HCT116 (cell line): ENCODE measurements around the gene PPM1H. TPM values are rescaled to one million over a fixed set of nuclear protein-coding genes. Genes with fewer than 3 reads are reported as not detected.

ENCODE experiments used
- ATAC-seq: fragments of 200-7000 bp; cut with Tn5 transposase; 2 replicates; pipeline ENCODE4 v1.9.1; 2020; ENCODE audit warnings: mild to moderate bottlenecking, moderate library complexity
- BruUV-seq: library from RNA; stranded (reverse); fragments of 400-500 nt; replicated peaks from 2 replicates; lab custom pipeline; 2021; lab: Mats Ljungman, UMichigan
- CTCF ChIA-PET: fragments of 300-600 bp; sonication (Branson Sonifier 250); formaldehyde crosslinking; loops from one replicate; lab custom pipeline; 2021; ENCODE audit warnings: antibody characterized with exemption; lab: Charles Lee
- POLR2A ChIA-PET: fragments of 300-600, 350-600 bp; sonication (Branson Sonifier 250); formaldehyde crosslinking; loops from one replicate; lab custom pipeline; 2021; ENCODE audit warnings: antibody characterized with exemption; lab: Charles Lee
- RAD21 ChIA-PET, 2 experiments: fragments of 300-600 bp; sonication (Branson Sonifier 250); formaldehyde crosslinking; loops; one replicate each; lab custom pipeline; 2023; ENCODE audit warnings: low total read pairs in 2 of 2; ENCODE audit not compliant: uncharacterized antibody in 2 of 2, unreplicated experiment in 2 of 2, low non-redundant PET in 1 of 2; lab: Charles Lee
- DNase-seq: peaks from one replicate; pipeline ENCODE4 v3.0.0-alpha.2; 2010; ENCODE audit warnings: low read depth, low spot score
- H2AFZ ChIP-seq: fragments of 200-600 bp; shearing (Covaris generic), sonication (generic); 2 replicates; pipeline ENCODE4 v1.6.1; 2017; ENCODE audit warnings: low read depth, mixed run types, mixed read lengths, antibody characterized with exemption, low read length; ENCODE audit not compliant: poor library complexity, severe bottlenecking
- H3K27ac ChIP-seq: 2 replicates; pipeline ENCODE4 v1.5.1; 2012; ENCODE audit warnings: low read depth, low read length
- H3K27me3 ChIP-seq: fragments of 200-600 bp; sonication (generic); 2 replicates; pipeline ENCODE4 v1.6.1; 2016; ENCODE audit warnings: mixed run types, low read length, mixed read lengths; ENCODE audit not compliant: insufficient read depth
- H3K36me3 ChIP-seq, 2 experiments: fragments of 200-500 bp in 1 of 2; fragments of 200-600 bp in 1 of 2; sonication (Bioruptor generic) in 1 of 2; sonication (generic) in 1 of 2; 2 replicates each; pipeline versions ENCODE4 v1.5.1 to v1.6.1; 2014 to 2016; ENCODE audit warnings: low read length in 2 of 2, inconsistent platforms in 1 of 2, mixed read lengths in 1 of 2, mixed run types in 1 of 2; ENCODE audit not compliant: insufficient read depth in 2 of 2, control insufficient read depth in 1 of 2
- H3K4me1 ChIP-seq, 2 experiments: fragments of 200-600 bp in 1 of 2; sonication (generic) in 1 of 2; 2 replicates each; pipeline versions ENCODE4 v1.5.1 to v1.6.1; 2012 to 2017; ENCODE audit warnings: low read length in 2 of 2, inconsistent platforms in 1 of 2, mild to moderate bottlenecking in 1 of 2, mixed read lengths in 1 of 2, mixed run types in 1 of 2, moderate library complexity in 1 of 2; ENCODE audit not compliant: insufficient read depth in 2 of 2, control insufficient read depth in 1 of 2
- H3K4me2 ChIP-seq: fragments of 200-600 bp; sonication (generic); 2 replicates; pipeline ENCODE4 v1.6.1; 2017; ENCODE audit warnings: mixed run types, low read length, mixed read lengths
- H3K4me3 ChIP-seq, 2 experiments: fragments of 200-600 bp in 1 of 2; sonication (generic) in 1 of 2; replicated peaks in 1 of 2; 2 replicates each; pipeline ENCODE4 v1.5.1; 2011 to 2016; ENCODE audit warnings: low read length in 2 of 2, control low read depth in 1 of 2, low read depth in 1 of 2, mild to moderate bottlenecking in 1 of 2, mixed read lengths in 1 of 2, mixed run types in 1 of 2
- H3K79me2 ChIP-seq: fragments of 200-600 bp; sonication (generic); 2 replicates; pipeline ENCODE4 v1.6.1; 2017; ENCODE audit warnings: mild to moderate bottlenecking, mixed run types, low read length, moderate library complexity, mixed read lengths; ENCODE audit not compliant: insufficient read depth
- H3K9ac ChIP-seq: fragments of 200-600 bp; sonication (generic); 2 replicates; pipeline ENCODE4 v1.6.1; 2016; ENCODE audit warnings: low read length, mixed read lengths
- H3K9me2 ChIP-seq: fragments of 200-600 bp; sonication (generic), shearing (Covaris generic); 2 replicates; pipeline ENCODE4 v1.6.1; 2017; ENCODE audit warnings: mixed run types, mild to moderate bottlenecking, moderate library complexity; ENCODE audit not compliant: insufficient read depth
- H3K9me3 ChIP-seq, 2 experiments: fragments of 200-500 bp in 1 of 2; fragments of 200-600 bp in 1 of 2; sonication (Bioruptor generic) in 1 of 2; sonication (generic) in 1 of 2; 2 replicates each; pipeline ENCODE4 v1.6.1; 2014 to 2017; ENCODE audit warnings: low read length in 2 of 2, mixed read lengths in 2 of 2, inconsistent platforms in 1 of 2, low read depth in 1 of 2, mild to moderate bottlenecking in 1 of 2, mixed run types in 1 of 2, moderate library complexity in 1 of 2; ENCODE audit not compliant: control insufficient read depth in 1 of 2, insufficient read depth in 1 of 2
- H4K20me1 ChIP-seq: fragments of 200-600 bp; sonication (generic), shearing (Covaris generic); 2 replicates; pipeline ENCODE4 v1.6.1; 2017; ENCODE audit warnings: mixed run types, mild to moderate bottlenecking, moderate library complexity; ENCODE audit not compliant: insufficient read depth
- ELF1 ChIP-seq: IDR thresholded peaks from 2 replicates; pipeline ENCODE4 v1.6.1; 2012; ENCODE audit warnings: low read depth, borderline replicate concordance
- FOSL1 ChIP-seq: IDR thresholded peaks from 2 replicates; pipeline ENCODE4 v1.6.1; 2012; ENCODE audit warnings: low read depth
- MAX ChIP-seq: IDR thresholded peaks from 2 replicates; pipeline ENCODE4 v1.6.1; 2012
- RAD21 ChIP-seq: IDR thresholded peaks from 2 replicates; pipeline ENCODE4 v1.6.1; 2012; ENCODE audit warnings: low read depth, mild to moderate bottlenecking
- REST ChIP-seq: IDR thresholded peaks from 2 replicates; pipeline ENCODE4 v1.6.1; 2012; ENCODE audit warnings: low read depth
- SP1 ChIP-seq: IDR thresholded peaks from 2 replicates; pipeline ENCODE4 v1.6.1; 2012; ENCODE audit warnings: low read depth
- SRF ChIP-seq: IDR thresholded peaks from 2 replicates; pipeline ENCODE4 v1.6.1; 2012; ENCODE audit warnings: low read depth
- TCF7L2 ChIP-seq: IDR thresholded peaks from 2 replicates; pipeline ENCODE4 v1.7.0; 2011; ENCODE audit warnings: borderline replicate concordance, inconsistent platforms; ENCODE audit not compliant: insufficient read depth, insufficient read length; ENCODE audit errors: extremely low read depth
- ZBTB33 ChIP-seq: IDR thresholded peaks from 2 replicates; pipeline ENCODE4 v1.6.1; 2011; ENCODE audit warnings: mild to moderate bottlenecking, low read length, moderate library complexity; ENCODE audit not compliant: insufficient replicate concordance; ENCODE audit errors: extremely low read depth
- intact Hi-C: fragments of 100-400 bp; cut with micrococcal nuclease; formaldehyde crosslinking; loops from 2 replicates; pipeline ENCODE4 v1.10.0; 2022
- total RNA-seq: library from RNA; stranded (reverse); gene quantifications from one replicate; pipeline ENCODE4 v1.2.1, GENCODE V29; 2021; ENCODE audit not compliant: unreplicated experiment

Gene PPM1H
- total RNA-seq, 1 experiment from 2014 or later = 8.0 TPM

GRCh38 chr12:62888454-62889110 lies 46.4 kb downstream of the PPM1H start:
- no peak for DNase-seq
- 0 out of 4 replicates have a peak, but pooled peaks cover 0 to 3% of the 10 kb centered on the region in 2 experiments for H3K4me1 ChIP-seq
- no peaks in the 10 kb centered on the region for H3K27me3 ChIP-seq
- H3K27ac ChIP-seq = no peak overlapping the region
- no peak overlapping the region for H3K4me2 ChIP-seq
- H3K4me3 ChIP-seq = no peak overlapping the region
- BruUV-seq = no TSS peak
- ChIA-PET RAD21 (no interaction called here), CTCF (no interaction called here), POLR2A (interaction anchor here (1.3 kb wide), 1 partner anchor 180 kb away, joined by 3 read pairs; no protein-coding TSS in a partner anchor)
- intact Hi-C loops = no loop called here
- H2AFZ ChIP-seq = no peak overlapping the region
- TF ChIP-seq MAX = no peak
- TF ChIP-seq, all 23 proteins: peak for 0
- Histone ChIP-seq H4K20me1 (no peaks in the 10 kb centered on the region), H3K9me3 (no peaks in the 10 kb centered on the region), H3K36me3 (no peaks in the 10 kb centered on the region), H3K9ac (no peak overlapping the region), H3K9me2 (no peaks in the 10 kb centered on the region), H3K79me2 (no peaks in the 10 kb centered on the region)
- ATAC-seq = no peak

- Histone ChIP-seq H3K4me2 (no peak overlapping the region), H4K20me1 (no peaks in the 10 kb centered on the region), H3K79me2 (no peaks in the 10 kb centered on the region), H3K27me3 (no peaks in the 10 kb centered on the region), H3K27ac (no peak overlapping the region), H3K4me1 (0 out of 4 replicates have a peak, but pooled peaks cover 0 to 3% of the 10 kb centered on the region in 2 experiments), H3K9me2 (no peaks in the 10 kb centered on the region), H3K9me3 (no peaks in the 10 kb centered on the region), H3K4me3 (no peak overlapping the region), H3K36me3 (no peaks in the 10 kb centered on the region), H2AFZ (no peak overlapping the region), H3K9ac (no peak overlapping the region)
- TF ChIP-seq ELF1 (no peak), RAD21 (no peak), REST (no peak), SP1 (no peak), FOSL1 (no peak), ZBTB33 (no peak), SRF (no peak), TCF7L2 (no peak)
- ChIA-PET POLR2A (no interaction called here), RAD21 (no interaction called here), CTCF (no interaction called here)
- ATAC-seq (no peak), DNase-seq (no peak)
- BruUV-seq = no TSS peak
- intact Hi-C loops = no loop called here
These were observed 48.2 kb downstream of the PPM1H start for GRCh38 chr12:62886796-62887195.
